ENCODE measurements around the gene ABHD5.

GRCh38 chr3:43692085-43692855 is 1.5 kb downstream of the ABHD5 start:
- TF ChIP-seq GATA2 (IDR thresholded peaks at IDR 0.05; ENCODE audit: low read depth, low read length) (no peak), GATA3 (IDR thresholded peaks at IDR 0.05; ENCODE audit: low read depth, low read length) (no peak)

All from SH-SY5Y (cell line).